K562 (cell line): Measurements from ENCODE around the gene SERPINA1. TPM values are rescaled to one million over a fixed set of nuclear protein-coding genes. Genes with fewer than 3 reads are reported as not detected.

Experiments
- ATAC-seq: fragments of 200-7000 bp; cut with Tn5 transposase; 3 replicates; pipeline ENCODE4 v1.9.1; 2020; ENCODE audit warnings: moderate library complexity
- BruUV-seq: library from RNA; stranded (reverse); fragments of 400-500 nt; replicated peaks from 2 replicates; lab custom pipeline; 2021; lab: Mats Ljungman, UMichigan
- CTCF ChIA-PET: fragments of 300-600 bp; formaldehyde crosslinking; extraction: SDS; loops from one replicate; lab custom pipeline; 2021; ENCODE audit warnings: low intra/inter-chr PET ratio; lab: Yijun Ruan, JAX
- POLR2A ChIA-PET: fragments of 300-600, 350-650 bp; sonication (Branson Sonifier 250); formaldehyde crosslinking; extraction: SDS; loops from one replicate; lab custom pipeline; 2021; ENCODE audit warnings: antibody characterized with exemption, inconsistent platforms; lab: Yijun Ruan, JAX
- DNase-seq, 4 experiments: peaks; one replicate each; pipeline versions ENCODE4 v3.0.0 to v3.0.0-alpha.2; 2011 to 2018; ENCODE audit warnings: low spot score in 3 of 4, mixed read lengths in 3 of 4; ENCODE audit errors: extremely low read depth in 1 of 4
- FAIRE-seq: peaks from 2 replicates; lab custom pipeline; 2011; peaks lifted over from hg19 to GRCh38; lab: Jason Lieb, UNC
- H2AFZ ChIP-seq: 2 replicates; pipeline ENCODE4 v1.6.0; 2011; ENCODE audit warnings: low read depth, low read length, control low read depth, inconsistent platforms
- H3K27ac ChIP-seq: fragments of 200-600 bp; 3 replicates; pipeline ENCODE4 v1.8.0; 2011; ENCODE audit warnings: low read depth, mild to moderate bottlenecking, control low read depth, inconsistent platforms, low read length, moderate library complexity, mixed read lengths; ENCODE audit errors: extremely low read depth
- H3K27me3 ChIP-seq, 2 experiments: fragments of 300-600 bp in 1 of 2; 2 replicates in 1 of 2; 3 replicates in 1 of 2; pipeline versions ENCODE4 v1.6.0 to v1.8.0; 2011; ENCODE audit warnings: inconsistent platforms in 2 of 2, low read length in 2 of 2, mild to moderate bottlenecking in 1 of 2, mixed read lengths in 1 of 2, moderate library complexity in 1 of 2; ENCODE audit not compliant: control insufficient read depth in 2 of 2, insufficient read depth in 2 of 2
- H3K36me3 ChIP-seq: fragments of 300-600 bp; 3 replicates; pipeline ENCODE4 v1.8.0; 2011; ENCODE audit warnings: mild to moderate bottlenecking, low read length, inconsistent platforms; ENCODE audit not compliant: control insufficient read depth, insufficient read depth
- H3K4me1 ChIP-seq, 2 experiments: fragments of 200-600 bp in 1 of 2; replicated peaks in 1 of 2; 2 replicates in 1 of 2; 3 replicates in 1 of 2; pipeline versions ENCODE4 v1.5.1 to v1.8.0; 2011; ENCODE audit warnings: inconsistent platforms in 2 of 2, low read length in 2 of 2, mild to moderate bottlenecking in 1 of 2, mixed read lengths in 1 of 2, moderate library complexity in 1 of 2; ENCODE audit not compliant: control insufficient read depth in 2 of 2, insufficient read depth in 2 of 2
- H3K4me2 ChIP-seq: 2 replicates; pipeline ENCODE4 v1.6.1; 2011; ENCODE audit warnings: low read length, control low read depth, inconsistent platforms, mixed read lengths; ENCODE audit not compliant: insufficient read depth
- H3K4me3 ChIP-seq: fragments of 200-600 bp; sonication (generic), shearing (Covaris generic); 2 replicates; pipeline ENCODE4 v1.5.1; 2016; ENCODE audit warnings: control low read depth, inconsistent platforms
- H3K79me2 ChIP-seq: fragments of 200-600 bp; 3 replicates; pipeline ENCODE4 v1.8.0; 2011; ENCODE audit warnings: low read length, inconsistent platforms; ENCODE audit not compliant: control insufficient read depth, insufficient read depth
- H3K9ac ChIP-seq, 2 experiments: 2 replicates each; pipeline versions ENCODE4 v1.6.0 to v1.6.1; 2011; ENCODE audit warnings: low read depth in 2 of 2, low read length in 2 of 2, control low read depth in 1 of 2, inconsistent platforms in 1 of 2, mild to moderate bottlenecking in 1 of 2, mixed read lengths in 1 of 2; ENCODE audit not compliant: insufficient read depth in 1 of 2
- H3K9me1 ChIP-seq: one replicate; pipeline ENCODE4 v1.6.0; 2011; ENCODE audit warnings: inconsistent platforms, mild to moderate bottlenecking, low read length, moderate library complexity; ENCODE audit not compliant: control insufficient read depth, insufficient read depth
- H3K9me3 ChIP-seq: replicated peaks from 2 replicates; pipeline ENCODE4 v1.5.1; 2011; ENCODE audit warnings: low read depth, low read length, inconsistent platforms; ENCODE audit not compliant: control insufficient read depth, insufficient read depth
- H4K20me1 ChIP-seq: replicated peaks from 2 replicates; pipeline ENCODE4 v1.6.1; 2011; ENCODE audit warnings: low read length, inconsistent platforms, mixed read lengths; ENCODE audit not compliant: control insufficient read depth, insufficient read depth
- BMI1 ChIP-seq: fragments of 150-350 bp; IDR thresholded peaks from 2 replicates; pipeline ENCODE4 v1.6.1; 2014; ENCODE audit warnings: low read length
- CBFB ChIP-seq: sonication (generic); formaldehyde crosslinking; IDR thresholded peaks from 2 replicates; pipeline ENCODE4 v1.4.0; 2020; ENCODE audit warnings: mild to moderate bottlenecking, missing genetic modification reagents
- HEY1 ChIP-seq: fragments of 250-450 bp; sonication (Bioruptor Pico); IDR thresholded peaks from 2 replicates; pipeline ENCODE4 v1.5.0; 2020; ENCODE audit warnings: mild to moderate bottlenecking, moderate library complexity, borderline replicate concordance
- HNRNPH1 ChIP-seq: fragments of 200-400 bp; formaldehyde crosslinking; optimal IDR thresholded peaks from 2 replicates; pipeline ENCODE3; 2017; ENCODE audit warnings: low read depth, mild to moderate bottlenecking, low read length, moderate library complexity
- NCOA2 ChIP-seq, 2 experiments: fragments of 450-650 bp; IDR thresholded peaks; 2 replicates each; pipeline ENCODE4 v1.6.1; 2018; ENCODE audit warnings: mild to moderate bottlenecking in 2 of 2, moderate library complexity in 1 of 2; ENCODE audit not compliant: partially characterized antibody in 2 of 2
- NR1H2 ChIP-seq: sonication (generic); formaldehyde crosslinking; IDR thresholded peaks from 2 replicates; pipeline ENCODE4 v1.4.0; 2020; ENCODE audit warnings: mild to moderate bottlenecking, missing genetic modification reagents
- PTRF ChIP-seq: fragments of 450-650 bp; IDR thresholded peaks from 2 replicates; pipeline ENCODE4 v1.6.1; 2016; ENCODE audit warnings: mild to moderate bottlenecking, missing genetic modification characterization, missing compliant biosample characterization
- SPI1 ChIP-seq: IDR thresholded peaks from 2 replicates; pipeline ENCODE4 v1.6.1; 2011; ENCODE audit warnings: low read depth, low read length, control low read depth, borderline replicate concordance
- TOE1 ChIP-seq, 2 experiments: fragments of 450-650 bp in 1 of 2; sonication (generic) in 1 of 2; formaldehyde crosslinking in 1 of 2; IDR thresholded peaks; 2 replicates each; pipeline versions ENCODE4 v1.7.1 to v1.8.0; 2016 to 2022; ENCODE audit warnings: borderline replicate concordance in 2 of 2, mild to moderate bottlenecking in 2 of 2, antibody characterized with exemption in 1 of 2, inconsistent platforms in 1 of 2, low read depth in 1 of 2, missing genetic modification reagents in 1 of 2, moderate library complexity in 1 of 2
- ZNF174 ChIP-seq: fragments of 250-450 bp; sonication (Bioruptor Pico); IDR thresholded peaks from 2 replicates; pipeline ENCODE4 v1.4.0; 2020; ENCODE audit warnings: mild to moderate bottlenecking
- ZNF436 ChIP-seq: fragments of 250-450, 450-650 bp; sonication (Bioruptor Pico); formaldehyde crosslinking; IDR thresholded peaks from 2 replicates; pipeline ENCODE4 v1.7.0; 2020; ENCODE audit warnings: mild to moderate bottlenecking
- ZNF561 ChIP-seq: fragments of 450-650 bp; formaldehyde crosslinking; conservative IDR thresholded peaks from 2 replicates; pipeline ENCODE4 v1.4.0; 2020; ENCODE audit warnings: mild to moderate bottlenecking, moderate library complexity
- ZNF57 ChIP-seq: fragments of 450-650 bp; formaldehyde crosslinking; IDR thresholded peaks from 2 replicates; pipeline ENCODE4 v1.4.0; 2020; ENCODE audit warnings: mild to moderate bottlenecking, moderate library complexity
- ZNF583 ChIP-seq: fragments of 250-450 bp; sonication (Bioruptor Pico); IDR thresholded peaks from 2 replicates; pipeline ENCODE4 v1.4.0; 2020
- ZNF77 ChIP-seq: fragments of 250-450 bp; sonication (Bioruptor Pico); IDR thresholded peaks from 2 replicates; pipeline ENCODE4 v1.5.0; 2020
- ZNF778 ChIP-seq: fragments of 450-650 bp; formaldehyde crosslinking; IDR thresholded peaks from 2 replicates; pipeline ENCODE4 v1.4.0; 2020; ENCODE audit warnings: mild to moderate bottlenecking, moderate library complexity
- WGBS: fragments of 100-300 bp; shearing (Covaris generic); methylation state at CpG from one replicate; pipeline ENCODE4 v1.1.6; 2016; ENCODE audit warnings: low coverage, mixed read lengths; ENCODE audit not compliant: insufficient coverage; ENCODE audit errors: missing lambda C conversion rate; 5-methylcytosine and 5-hydroxymethylcytosine counted together
- in situ Hi-C: fragments of 300-500 bp; cut with MboI; formaldehyde crosslinking; loops from 4 replicates; pipeline ENCODE4 v1.15.0; 2018; ENCODE audit warnings: inconsistent platforms, mixed read lengths
- intact Hi-C: fragments of 100-400 bp; cut with micrococcal nuclease; formaldehyde crosslinking; loops from 2 replicates; pipeline ENCODE4 v1.14.2; 2022
- polyA plus RNA-seq, 8 experiments: library from polyadenylated mRNA; depleted of rRNA in 4 of 8; stranded (reverse) in 5 of 8; unstranded in 3 of 8; fragments of >200 nt; fragmentation: Nextera tagmentation in 2 of 8; fragmentation: Illumina TruSeq in 1 of 8; extraction: Ambion mirVana in 2 of 8; extraction: Trizol in 1 of 8; gene quantifications; 2 replicates each; pipeline versions ENCODE4 v1.2.1 to v1.2.3, GENCODE V29; 2011 to 2014; ENCODE audit warnings: inconsistent platforms in 1 of 8, missing spikeins in 1 of 8
- total RNA-seq, 7 experiments: library from RNA; depleted of rRNA in 6 of 7; stranded (reverse); fragments of >200 nt in 6 of 7; fragmentation: Illumina TruSeq in 2 of 7; extraction: Trizol in 2 of 7; gene quantifications; 2 replicates each; pipeline versions ENCODE4 v1.2.1 to v1.2.3, GENCODE V29; 2011 to 2021; ENCODE audit warnings: low replicate concordance in 1 of 7

The SERPINA1 gene
- total and polyA plus RNA-seq, 9 of the 15 experiments (the other 6 are each of a cell fraction or from before 2014, with no cell fraction given), result 4.1 TPM; not detected in 8

GRCh38 chr14:94405486-94405885, 17.1 kb upstream of the SERPINA1 start:
- ATAC-seq (no peak), FAIRE-seq (no peak), DNase-seq (no peak)
- H4K20me1 ChIP-seq, result no peaks in the 10 kb centered on the region
- H3K9ac ChIP-seq, result no peak overlapping the region
- 0% methylated on average over 2 of the region's 2 CpGs for WGBS
- ChIA-PET CTCF (no interaction called here), POLR2A (no interaction called here)
- no peak overlapping the region for H2AFZ ChIP-seq
- no peaks in the 10 kb centered on the region for H3K79me2 ChIP-seq
- H3K36me3 ChIP-seq, result no peaks in the 10 kb centered on the region
- peak; percentile 30; the same call in 1 of the 2 replicates for TF ChIP-seq SPI1
- no peak for TF ChIP-seq BMI1
- H3K9me3 ChIP-seq, result no peaks in the 10 kb centered on the region
- in situ Hi-C loops (no loop called here), intact Hi-C loops (no loop called here)
- H3K4me3 ChIP-seq, result no peak overlapping the region
- H3K27ac ChIP-seq, result no peak overlapping the region
- no TSS peak for BruUV-seq
- H3K9me1 ChIP-seq, result no peaks in the 10 kb centered on the region
- no peaks in the 10 kb centered on the region for H3K4me1 ChIP-seq
- H3K27me3 ChIP-seq, result no peaks in the 10 kb centered on the region
- H3K4me2 ChIP-seq, result no peak overlapping the region

- no peaks in the 10 kb centered on the region for H3K9me1 ChIP-seq
- no peak overlapping the region for H3K4me3 ChIP-seq
- no peaks in the 10 kb centered on the region for H3K79me2 ChIP-seq
- BruUV-seq, result no TSS peak
- H3K27ac ChIP-seq, result no peak overlapping the region
- H3K9ac ChIP-seq, result no peak overlapping the region
- H3K9me3 ChIP-seq, result no peaks in the 10 kb centered on the region
- H3K4me1 ChIP-seq, result no peaks in the 10 kb centered on the region
- ChIA-PET CTCF (no interaction called here), POLR2A (interaction anchor here (0.6 kb wide), 1 partner anchor 19 kb away, joined by 5 read pairs; no protein-coding TSS in a partner anchor)
- FAIRE-seq, result no peak
- H3K27me3 ChIP-seq, result no peaks in the 10 kb centered on the region
- WGBS, result 0% methylated on average over 2 of the region's 2 CpGs
- no peak overlapping the region for H3K4me2 ChIP-seq
- TF ChIP-seq ZNF583 (CRISPR knock-in tag) (no peak), ZNF436 (no peak), HNRNPH1 (no peak), ZNF77 (CRISPR knock-in tag) (no peak), NR1H2 (CRISPR knock-in tag) (no peak), ZNF778 (CRISPR knock-in tag) (no peak), ZNF174 (CRISPR knock-in tag) (no peak), ZNF561 (CRISPR knock-in tag) (no peak), CBFB (CRISPR knock-in tag) (no peak), ZNF57 (CRISPR knock-in tag) (no peak), TOE1 (IDR thresholded peaks at IDR 0.05; ENCODE audit: borderline replicate concordance) (no peak), TOE1 (CRISPR knock-in tag; IDR thresholded peaks at IDR 0.05; ENCODE audit: borderline replicate concordance, low read depth) (no peak), HEY1 (CRISPR knock-in tag) (no peak), PTRF (tag) (no peak), NCOA2 (IDR thresholded peaks at IDR 0.05; ENCODE audit: partially characterized antibody in 2 of 2) (no peak)
- no peaks in the 10 kb centered on the region for H4K20me1 ChIP-seq
- H2AFZ ChIP-seq, result no peak overlapping the region
- intact Hi-C loops (no loop called here), in situ Hi-C loops (no loop called here)
- no peaks in the 10 kb centered on the region for H3K36me3 ChIP-seq
- no peak for DNase-seq
- ATAC-seq, result no peak
Observed at GRCh38 chr14:94404561-94404960, 16.2 kb upstream of the SERPINA1 start.
